BJ (cell line): ENCODE results near the gene ARHGEF2. TPM values are rescaled to one million over a fixed set of nuclear protein-coding genes. Genes with fewer than 3 reads are reported as not detected.

ENCODE experiments used
- CTCF ChIA-PET: fragments of 350-600 bp; formaldehyde crosslinking; extraction: SDS; loops from one replicate; lab custom pipeline; 2021; ENCODE audit warnings: antibody characterized with exemption, inconsistent platforms; lab: Yijun Ruan, JAX
- POLR2A ChIA-PET: fragments of 300-600 bp; sonication (Branson Sonifier 250); formaldehyde crosslinking; extraction: SDS; loops from one replicate; lab custom pipeline; 2021; ENCODE audit warnings: antibody characterized with exemption; lab: Charles Lee
- DNase-seq: peaks from one replicate; pipeline ENCODE4 v3.0.0-alpha.2; 2011; ENCODE audit warnings: low read depth
- H3K27me3 ChIP-seq: 2 replicates; pipeline ENCODE4 v1.6.0; 2011; ENCODE audit warnings: low read length; ENCODE audit not compliant: control insufficient read depth, insufficient read depth
- H3K36me3 ChIP-seq: 2 replicates; pipeline ENCODE4 v1.5.1; 2011; ENCODE audit warnings: low read length; ENCODE audit not compliant: control insufficient read depth, insufficient read depth
- H3K4me3 ChIP-seq: 2 replicates; pipeline ENCODE4 v1.5.1; 2011; ENCODE audit warnings: low read depth, mild to moderate bottlenecking, control low read depth, low read length
- polyA plus RNA-seq: library from polyadenylated mRNA; depleted of rRNA; stranded (reverse); fragments of >200 nt; gene quantifications from 2 replicates; pipeline ENCODE4 v1.2.3, GENCODE V29; 2011
- TF ChIP-seq, protein P1 (sequence below): IDR thresholded peaks from 2 replicates; pipeline ENCODE4 v1.5.1; 2011; ENCODE audit warnings: low read depth, mild to moderate bottlenecking, control low read depth, inconsistent platforms, low read length, moderate library complexity; ENCODE audit not compliant: insufficient read depth

The ARHGEF2 gene
- polyA plus RNA-seq, 1 experiment: 213 TPM

GRCh38 chr1:155983191-155984024 is 5.1 kb upstream of the ARHGEF2 start:
- DNase-seq: peak; percentile 99
- Histone ChIP-seq H3K4me3 (peak overlapping the region; percentile 80), H3K27me3 (no peaks in the 10 kb centered on the region), H3K36me3 (peaks cover 1% of the 10 kb centered on the region)
- TF ChIP-seq, protein P1, sequence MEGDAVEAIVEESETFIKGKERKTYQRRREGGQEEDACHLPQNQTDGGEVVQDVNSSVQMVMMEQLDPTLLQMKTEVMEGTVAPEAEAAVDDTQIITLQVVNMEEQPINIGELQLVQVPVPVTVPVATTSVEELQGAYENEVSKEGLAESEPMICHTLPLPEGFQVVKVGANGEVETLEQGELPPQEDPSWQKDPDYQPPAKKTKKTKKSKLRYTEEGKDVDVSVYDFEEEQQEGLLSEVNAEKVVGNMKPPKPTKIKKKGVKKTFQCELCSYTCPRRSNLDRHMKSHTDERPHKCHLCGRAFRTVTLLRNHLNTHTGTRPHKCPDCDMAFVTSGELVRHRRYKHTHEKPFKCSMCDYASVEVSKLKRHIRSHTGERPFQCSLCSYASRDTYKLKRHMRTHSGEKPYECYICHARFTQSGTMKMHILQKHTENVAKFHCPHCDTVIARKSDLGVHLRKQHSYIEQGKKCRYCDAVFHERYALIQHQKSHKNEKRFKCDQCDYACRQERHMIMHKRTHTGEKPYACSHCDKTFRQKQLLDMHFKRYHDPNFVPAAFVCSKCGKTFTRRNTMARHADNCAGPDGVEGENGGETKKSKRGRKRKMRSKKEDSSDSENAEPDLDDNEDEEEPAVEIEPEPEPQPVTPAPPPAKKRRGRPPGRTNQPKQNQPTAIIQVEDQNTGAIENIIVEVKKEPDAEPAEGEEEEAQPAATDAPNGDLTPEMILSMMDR: no peak; the same call in 1 of the 2 replicates
- ChIA-PET CTCF (interaction anchor here (0.6 to 7.5 kb wide), 8 partner anchors 12 to 97 kb away, joined by 3 to 57 read pairs (median 6); partner anchors contain the start of gene KHDC4), POLR2A (interaction anchor here (0.6 kb wide), 1 partner anchor 38 kb away, joined by 3 read pairs; no protein-coding TSS in a partner anchor)

DNA sequence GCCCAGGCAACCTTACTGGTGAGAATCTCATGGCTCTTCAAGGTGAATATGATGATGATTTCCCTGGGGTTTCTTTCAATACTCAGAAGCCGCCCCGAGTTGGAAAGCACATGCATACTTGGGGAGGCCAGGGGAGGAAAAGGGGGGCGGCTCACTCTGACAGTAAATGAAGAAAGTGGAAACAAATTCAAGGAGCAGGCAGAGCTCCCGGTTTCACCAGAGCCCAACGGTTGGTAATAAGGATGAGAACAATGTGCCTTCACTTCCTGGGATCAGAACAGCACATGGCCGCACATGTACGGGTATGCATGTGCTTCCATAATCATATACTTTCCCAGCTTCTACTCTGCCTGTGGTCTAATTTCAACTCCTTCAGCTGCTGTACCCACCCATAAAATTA is 3.8 kb upstream of the ARHGEF2 start:
- peak overlapping the region; percentile 80 for H3K4me3 ChIP-seq
- TF ChIP-seq, protein P1: no peak
- CTCF ChIA-PET: interaction anchor here (1.0 to 7.5 kb wide), 4 partner anchors 11 to 43 kb away, joined by 3 to 57 read pairs (median 8); no protein-coding TSS in a partner anchor
- no peaks in the 10 kb centered on the region for H3K27me3 ChIP-seq
- DNase-seq: no peak
- H3K36me3 ChIP-seq: peaks cover 1% of the 10 kb centered on the region
- POLR2A ChIA-PET: no interaction called here

DNA sequence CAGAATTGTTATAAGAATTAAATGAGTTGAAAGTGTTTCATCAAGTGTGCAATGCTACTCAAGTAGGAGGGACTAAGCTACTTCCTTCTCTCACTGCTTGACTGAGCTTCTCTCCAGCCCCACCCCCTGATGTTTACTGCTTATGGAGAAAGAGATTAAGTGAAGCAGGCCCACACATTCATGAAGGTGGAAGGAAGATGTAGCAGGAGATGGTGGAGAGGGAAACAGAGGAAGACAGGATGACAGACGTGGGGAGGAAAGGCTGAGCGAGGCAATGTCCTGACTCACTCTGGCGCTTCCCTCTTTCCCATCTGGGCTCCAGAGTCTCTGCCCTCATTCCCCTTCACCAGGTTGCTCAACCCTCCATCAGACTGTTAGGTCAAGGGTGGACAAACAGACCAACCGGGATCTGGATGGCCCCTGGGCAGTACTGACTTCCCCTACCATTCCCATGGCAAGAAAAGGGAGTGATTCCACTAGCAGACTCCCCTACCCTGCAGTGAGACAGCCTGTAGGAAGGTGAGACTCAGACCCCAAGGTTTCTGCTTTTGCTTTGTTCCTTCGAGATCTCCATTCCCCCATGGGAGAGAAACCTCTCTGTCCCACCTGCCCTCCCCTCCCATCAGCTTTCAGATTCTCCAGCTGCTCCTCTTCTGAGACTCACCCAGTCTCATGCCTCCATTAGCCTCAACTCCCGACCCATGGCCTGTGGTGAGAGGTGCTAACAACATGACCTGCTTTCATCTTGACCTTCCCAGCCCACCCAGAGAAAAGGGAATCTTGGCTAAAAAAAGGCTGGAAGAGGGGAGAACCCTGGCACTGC is 3.1 kb upstream of the ARHGEF2 start:
- DNase-seq: no peak
- CTCF ChIA-PET: interaction anchor here (0.8 to 7.5 kb wide), 6 partner anchors 8 to 42 kb away, joined by 3 to 57 read pairs (median 8); no protein-coding TSS in a partner anchor
- H3K36me3 ChIP-seq: peaks cover 1% of the 10 kb centered on the region
- H3K27me3 ChIP-seq: no peaks in the 10 kb centered on the region
- POLR2A ChIA-PET: interaction anchor here (0.6 kb wide), 1 partner anchor 50 kb away, joined by 3 read pairs; no protein-coding TSS in a partner anchor
- TF ChIP-seq, protein P1: no peak
- peak overlapping the region; percentile 80 for H3K4me3 ChIP-seq

- TF ChIP-seq, protein P1: no peak; the same call in 1 of the 2 replicates
- ChIA-PET CTCF (interaction anchor here (0.8 to 2.0 kb wide), 7 partner anchors 9 to 87 kb away, joined by 3 to 11 read pairs (median 3); partner anchors contain the start of gene KHDC4), POLR2A (interaction anchor here (1.0 kb wide), 1 partner anchor 17 kb away, joined by 3 read pairs; no protein-coding TSS in a partner anchor)
- no peaks in the 10 kb centered on the region for H3K27me3 ChIP-seq
- no peak for DNase-seq
- H3K36me3 ChIP-seq: peaks cover 1% of the 10 kb centered on the region
- peak overlapping the region; percentile 80 for H3K4me3 ChIP-seq
These were observed 1.4 kb upstream of the ARHGEF2 start for GRCh38 chr1:155979597-155980343.
